ENCODE measurements around the gene GALNS.

The GALNS gene

GRCh38 chr16:88883117-88883895 lies 26.6 kb upstream of the GALNS start:
- no peak for DNase-seq (ENCODE audit: low spot score)
- no peak for TF ChIP-seq CTCF (IDR thresholded peaks at IDR 0.05; ENCODE audit: borderline replicate concordance, control extremely low read depth, extremely low read depth, insufficient read depth, missing control alignments)
- in situ Hi-C loops (cut with MboI; ENCODE audit: low sequenced_read_pairs, unreplicated experiment), result no loop called here

- in situ Hi-C loops (cut with MboI; ENCODE audit: low sequenced_read_pairs, unreplicated experiment), result no loop called here
- no peak for TF ChIP-seq CTCF (IDR thresholded peaks at IDR 0.05; ENCODE audit: borderline replicate concordance, control extremely low read depth, extremely low read depth, insufficient read depth, missing control alignments)
- DNase-seq (ENCODE audit: low spot score), result no peak
Observed at GRCh38 chr16:88882358-88883030, 25.7 kb upstream of the GALNS start.

GRCh38 chr16:88881675-88882357 lies 25.1 kb upstream of the GALNS start:
- no peak for TF ChIP-seq CTCF (IDR thresholded peaks at IDR 0.05; ENCODE audit: borderline replicate concordance, control extremely low read depth, extremely low read depth, insufficient read depth, missing control alignments)
- no peak for DNase-seq (ENCODE audit: low spot score)
- in situ Hi-C loops (cut with MboI; ENCODE audit: low sequenced_read_pairs, unreplicated experiment), result no loop called here

- no peak for DNase-seq (ENCODE audit: low spot score)
- in situ Hi-C loops (cut with MboI; ENCODE audit: low sequenced_read_pairs, unreplicated experiment), result no loop called here
- TF ChIP-seq CTCF (IDR thresholded peaks at IDR 0.05; ENCODE audit: borderline replicate concordance, control extremely low read depth, extremely low read depth, insufficient read depth, missing control alignments), result no peak
Observed at GRCh38 chr16:88881007-88881615, 24.4 kb upstream of the GALNS start.

GRCh38 chr16:88880226-88881006 lies 23.7 kb upstream of the GALNS start:
- in situ Hi-C loops (cut with MboI; ENCODE audit: low sequenced_read_pairs, unreplicated experiment), result no loop called here

More at GRCh38 chr16:88880226-88881006, 23.7 kb upstream of the GALNS start:
- DNase-seq (ENCODE audit: low spot score), result no peak
- no peak for TF ChIP-seq CTCF (IDR thresholded peaks at IDR 0.05; ENCODE audit: borderline replicate concordance, control extremely low read depth, extremely low read depth, insufficient read depth, missing control alignments)
